H1 (cell line): ENCODE measurements around the gene MAP3K6.

Experiments
- CBX5 ChIP-seq: fragments of 300-800, 300-1000 bp; sonication (generic); IDR thresholded peaks from 2 replicates; pipeline ENCODE4 v1.7.1; 2016; ENCODE audit warnings: antibody characterized with exemption, low read length, low read depth
- EGR1 ChIP-seq: IDR thresholded peaks from 2 replicates; pipeline ENCODE4 v1.6.1; 2011; ENCODE audit warnings: low read depth, low read length, borderline replicate concordance
- JUN ChIP-seq: IDR thresholded peaks from 2 replicates; pipeline ENCODE4 v1.6.1; 2011; ENCODE audit warnings: low read depth, mild to moderate bottlenecking, improper control_type of control experiment, low read length
- NRF1 ChIP-seq: IDR thresholded peaks from 2 replicates; pipeline ENCODE4 v1.6.1; 2011; ENCODE audit warnings: mild to moderate bottlenecking, low read depth, low read length, improper control_type of control experiment
- POLR2A ChIP-seq, 2 experiments: IDR thresholded peaks; 1 replicate in 1 of 2; 2 replicates in 1 of 2; pipeline ENCODE4 v1.6.1; 2011; ENCODE audit warnings: low read depth in 2 of 2, low read length in 2 of 2, mild to moderate bottlenecking in 2 of 2; ENCODE audit errors: control extremely low read depth in 1 of 2
- POLR2AphosphoS5 ChIP-seq: IDR thresholded peaks from 2 replicates; pipeline ENCODE4 v1.6.1; 2011; ENCODE audit warnings: low read depth, low read length
- SP1 ChIP-seq: IDR thresholded peaks from 2 replicates; pipeline ENCODE4 v1.6.1; 2011; ENCODE audit warnings: low read depth, low read length
- TAF1 ChIP-seq: IDR thresholded peaks from 2 replicates; pipeline ENCODE4 v1.6.1; 2011; ENCODE audit warnings: mild to moderate bottlenecking, low read depth, low read length
- TEAD4 ChIP-seq: IDR thresholded peaks from 2 replicates; pipeline ENCODE4 v1.6.1; 2012; ENCODE audit warnings: low read depth, low read length, inconsistent platforms, mixed read lengths
- TF ChIP-seq, protein P1 (sequence below), 3 experiments: IDR thresholded peaks; 1 replicate in 2 of 3; 2 replicates in 1 of 3; pipeline versions ENCODE4 v1.5.1 to v1.6.1; 2011; ENCODE audit warnings: low read length in 3 of 3, mild to moderate bottlenecking in 3 of 3, inconsistent platforms in 2 of 3, low read depth in 1 of 3, moderate library complexity in 1 of 3; ENCODE audit not compliant: insufficient read depth in 1 of 3; ENCODE audit errors: control extremely low read depth in 1 of 3

DNA sequence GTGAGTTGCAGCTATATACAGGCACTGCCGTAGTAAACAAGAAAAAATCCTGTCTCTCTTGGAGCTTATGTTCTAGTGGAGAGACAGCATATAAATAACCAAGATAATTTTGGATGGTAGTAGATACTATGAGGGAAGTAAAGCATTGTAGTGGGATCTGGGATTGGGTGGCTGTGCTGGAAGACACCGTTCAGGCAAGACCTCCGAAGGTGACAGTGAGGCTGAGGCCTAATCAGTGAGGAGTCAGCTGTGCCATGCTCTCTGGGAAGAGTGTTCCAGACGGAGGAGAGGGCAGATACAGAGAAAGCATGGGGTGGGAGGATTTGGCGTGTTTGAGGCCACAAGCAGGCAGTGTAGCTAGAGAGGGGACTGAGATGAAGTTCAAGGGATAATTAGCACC, 38.8 kb downstream of the MAP3K6 start:
- TF ChIP-seq POLR2AphosphoS5 (no peak; the same call in 1 of the 2 replicates), SP1 (no peak), EGR1 (no peak), JUN (no peak), CBX5 (no peak), TAF1 (no peak), NRF1 (no peak), POLR2A (IDR thresholded peaks at IDR 0.05; ENCODE audit: control extremely low read depth in 1 of 2, low read depth in 2 of 2, low read length in 2 of 2) (no peak), TEAD4 (no peak)
- TF ChIP-seq, protein P1, sequence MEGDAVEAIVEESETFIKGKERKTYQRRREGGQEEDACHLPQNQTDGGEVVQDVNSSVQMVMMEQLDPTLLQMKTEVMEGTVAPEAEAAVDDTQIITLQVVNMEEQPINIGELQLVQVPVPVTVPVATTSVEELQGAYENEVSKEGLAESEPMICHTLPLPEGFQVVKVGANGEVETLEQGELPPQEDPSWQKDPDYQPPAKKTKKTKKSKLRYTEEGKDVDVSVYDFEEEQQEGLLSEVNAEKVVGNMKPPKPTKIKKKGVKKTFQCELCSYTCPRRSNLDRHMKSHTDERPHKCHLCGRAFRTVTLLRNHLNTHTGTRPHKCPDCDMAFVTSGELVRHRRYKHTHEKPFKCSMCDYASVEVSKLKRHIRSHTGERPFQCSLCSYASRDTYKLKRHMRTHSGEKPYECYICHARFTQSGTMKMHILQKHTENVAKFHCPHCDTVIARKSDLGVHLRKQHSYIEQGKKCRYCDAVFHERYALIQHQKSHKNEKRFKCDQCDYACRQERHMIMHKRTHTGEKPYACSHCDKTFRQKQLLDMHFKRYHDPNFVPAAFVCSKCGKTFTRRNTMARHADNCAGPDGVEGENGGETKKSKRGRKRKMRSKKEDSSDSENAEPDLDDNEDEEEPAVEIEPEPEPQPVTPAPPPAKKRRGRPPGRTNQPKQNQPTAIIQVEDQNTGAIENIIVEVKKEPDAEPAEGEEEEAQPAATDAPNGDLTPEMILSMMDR (IDR thresholded peaks at IDR 0.05; ENCODE audit: control extremely low read depth in 1 of 3, insufficient read depth in 1 of 3, low read depth in 1 of 3, low read length in 3 of 3): no peak
